Mucosa of rectum (tissue), 2 donors: ENCODE measurements around the gene RAB35.

Experiments
- H3K27ac ChIP-seq, 2 donors: one replicate each; pipeline ENCODE4 v1.7.0; 2013; ENCODE audit warnings: inconsistent platforms in 2 of 2, low read depth in 2 of 2, low read length in 2 of 2
- H3K27me3 ChIP-seq, 2 donors: one replicate each; pipeline ENCODE4 v1.7.0; 2013; ENCODE audit warnings: low read length in 2 of 2; ENCODE audit not compliant: control insufficient read depth in 2 of 2, insufficient read depth in 2 of 2
- H3K36me3 ChIP-seq, 2 donors: one replicate each; pipeline ENCODE4 v1.7.0; 2013; ENCODE audit warnings: low read length in 2 of 2; ENCODE audit not compliant: control insufficient read depth in 2 of 2, insufficient read depth in 2 of 2
- H3K4me1 ChIP-seq, 2 donors: one replicate each; pipeline ENCODE4 v1.7.0; 2013; ENCODE audit warnings: low read length in 2 of 2, mild to moderate bottlenecking in 1 of 2; ENCODE audit not compliant: control insufficient read depth in 2 of 2, insufficient read depth in 2 of 2
- H3K4me3 ChIP-seq, 2 donors: one replicate each; pipeline ENCODE4 v1.7.0; 2013; ENCODE audit warnings: low read length in 2 of 2
- H3K9ac ChIP-seq, 2 donors: one replicate each; pipeline ENCODE4 v1.7.0; 2013; ENCODE audit warnings: low read length in 2 of 2, low read depth in 1 of 2, mild to moderate bottlenecking in 1 of 2
- H3K9me3 ChIP-seq, 2 donors: one replicate each; pipeline ENCODE4 v1.7.0; 2013; ENCODE audit warnings: low read length in 2 of 2; ENCODE audit not compliant: control insufficient read depth in 2 of 2
- donor health status: healthy.
- donor health status: Normal muscosa, but diverticular disease.

Gene RAB35

GRCh38 chr12:120076651-120077050, 39.9 kb downstream of the RAB35 start:
- Histone ChIP-seq H3K4me3 (no peak overlapping the region), H3K27me3 (no peaks in the 10 kb centered on the region), H3K9ac (no peak overlapping the region), H3K9me3 (no peaks in the 10 kb centered on the region), H3K36me3 (no peaks in the 10 kb centered on the region), H3K27ac (no peak overlapping the region), H3K4me1 (peaks cover 3 to 12% of the 10 kb centered on the region in 2 donors)

- no peaks in the 10 kb centered on the region for H3K36me3 ChIP-seq
- no peak overlapping the region for H3K27ac ChIP-seq
- H3K4me1 ChIP-seq: peaks cover 3 to 12% of the 10 kb centered on the region in 2 donors
- no peak overlapping the region for H3K4me3 ChIP-seq
- H3K27me3 ChIP-seq: no peaks in the 10 kb centered on the region
- H3K9ac ChIP-seq: no peak overlapping the region
- H3K9me3 ChIP-seq: no peaks in the 10 kb centered on the region
These were observed 41.4 kb downstream of the RAB35 start for GRCh38 chr12:120075034-120075616.

- Histone ChIP-seq H3K4me3 (no peak overlapping the region), H3K4me1 (no peaks in the 10 kb centered on the region), H3K27me3 (no peaks in the 10 kb centered on the region), H3K9ac (no peak overlapping the region), H3K36me3 (no peaks in the 10 kb centered on the region), H3K27ac (no peak overlapping the region), H3K9me3 (no peaks in the 10 kb centered on the region)
These were observed 43.9 kb downstream of the RAB35 start for GRCh38 chr12:120072472-120073249.

GRCh38 chr12:120071493-120072020, 45.0 kb downstream of the RAB35 start:
- Histone ChIP-seq H3K27ac (no peak overlapping the region), H3K36me3 (no peaks in the 10 kb centered on the region), H3K27me3 (no peaks in the 10 kb centered on the region), H3K4me1 (no peaks in the 10 kb centered on the region), H3K4me3 (no peak overlapping the region), H3K9me3 (no peaks in the 10 kb centered on the region), H3K9ac (no peak overlapping the region)

- no peak overlapping the region for H3K27ac ChIP-seq
- H3K27me3 ChIP-seq: no peaks in the 10 kb centered on the region
- H3K9ac ChIP-seq: no peak overlapping the region
- no peak overlapping the region for H3K4me3 ChIP-seq
- no peaks in the 10 kb centered on the region for H3K4me1 ChIP-seq
- H3K9me3 ChIP-seq: no peaks in the 10 kb centered on the region
- H3K36me3 ChIP-seq: no peaks in the 10 kb centered on the region
These were observed 47.3 kb downstream of the RAB35 start for GRCh38 chr12:120069278-120069677.

- Histone ChIP-seq H3K9me3 (no peaks in the 10 kb centered on the region), H3K36me3 (no peaks in the 10 kb centered on the region), H3K27ac (no peak overlapping the region), H3K4me1 (no peaks in the 10 kb centered on the region), H3K9ac (no peak overlapping the region), H3K4me3 (no peak overlapping the region), H3K27me3 (no peaks in the 10 kb centered on the region)
These were observed 48.7 kb downstream of the RAB35 start for GRCh38 chr12:120067901-120068300.

GRCh38 chr12:120067084-120067869, 49.3 kb downstream of the RAB35 start:
- Histone ChIP-seq H3K36me3 (no peaks in the 10 kb centered on the region), H3K27ac (no peak overlapping the region), H3K4me1 (no peaks in the 10 kb centered on the region), H3K27me3 (no peaks in the 10 kb centered on the region), H3K9me3 (no peaks in the 10 kb centered on the region), H3K4me3 (no peak overlapping the region), H3K9ac (no peak overlapping the region)

GRCh38 chr12:120066341-120066740, 50.2 kb downstream of the RAB35 start:
- Histone ChIP-seq H3K27me3 (no peaks in the 10 kb centered on the region), H3K4me3 (no peak overlapping the region), H3K9ac (no peak overlapping the region), H3K9me3 (no peaks in the 10 kb centered on the region), H3K36me3 (no peaks in the 10 kb centered on the region), H3K4me1 (no peaks in the 10 kb centered on the region), H3K27ac (no peak overlapping the region)

- H3K4me1 ChIP-seq: no peaks in the 10 kb centered on the region
- no peaks in the 10 kb centered on the region for H3K9me3 ChIP-seq
- no peak overlapping the region for H3K4me3 ChIP-seq
- H3K9ac ChIP-seq: no peak overlapping the region
- H3K36me3 ChIP-seq: no peaks in the 10 kb centered on the region
- no peak overlapping the region for H3K27ac ChIP-seq
- no peaks in the 10 kb centered on the region for H3K27me3 ChIP-seq
These were observed 51.1 kb downstream of the RAB35 start for GRCh38 chr12:120065472-120065871.
